Hepatocyte (in vitro differentiated cells): ENCODE measurements around the gene CEP70.

Experiments
- CTCF ChIP-seq: fragments of 200-600 bp; sonication (generic); IDR thresholded peaks from 2 replicates; pipeline ENCODE4 v1.5.1; 2016; ENCODE audit warnings: antibody characterized with exemption, mild to moderate bottlenecking; ENCODE audit not compliant: poor library complexity
- EZH2phosphoT487 ChIP-seq: fragments of 200-600 bp; sonication (generic); IDR thresholded peaks from one replicate; pipeline ENCODE4 v1.6.1; 2018; ENCODE audit warnings: antibody characterized with exemption, mild to moderate bottlenecking, low read depth, moderate library complexity; ENCODE audit not compliant: unreplicated experiment, severe bottlenecking

GRCh38 chr3:138600100-138600745 is 6.2 kb upstream of the CEP70 start:
- no peak for TF ChIP-seq CTCF
- TF ChIP-seq EZH2phosphoT487: no peak
